GM10248 (cell line): ENCODE measurements around the gene ST7.

Experiments used
- CTCF ChIA-PET: fragments of 300-600 bp; sonication (Branson Sonifier 250); formaldehyde crosslinking; extraction: SDS; loops from one replicate; lab custom pipeline; 2021; ENCODE audit warnings: antibody characterized with exemption; lab: Yijun Ruan, JAX
- POLR2A ChIA-PET: fragments of 350-650 bp; sonication (Branson Sonifier 250); formaldehyde crosslinking; extraction: SDS; loops from one replicate; lab custom pipeline; 2020; ENCODE audit warnings: antibody characterized with exemption; lab: Yijun Ruan, JAX
- DNase-seq: peaks from one replicate; pipeline ENCODE4 v3.0.0; 2012; ENCODE audit errors: extremely low spot score
- CTCF ChIP-seq: IDR thresholded peaks from 2 replicates; pipeline ENCODE4 v1.5.1; 2012; ENCODE audit warnings: mild to moderate bottlenecking, low read depth; ENCODE audit errors: extremely low read depth, missing control alignments, control extremely low read depth

Gene ST7

GRCh38 chr7:117218700-117219099 lies 265.4 kb downstream of the ST7 start:
- ChIA-PET POLR2A (no interaction called here), CTCF (interaction anchor here (1.0 to 2.4 kb wide), 6 partner anchors 8 to 494 kb away, joined by 3 to 7 read pairs (median 3); no protein-coding TSS in a partner anchor)
- no peak for TF ChIP-seq CTCF
- DNase-seq = no peak

GRCh38 chr7:117219485-117219884 lies 266.2 kb downstream of the ST7 start:
- TF ChIP-seq CTCF = no peak
- DNase-seq = no peak
- ChIA-PET POLR2A (no interaction called here), CTCF (interaction anchor here (1.0 to 2.4 kb wide), 6 partner anchors 9 to 493 kb away, joined by 3 to 7 read pairs (median 3); no protein-coding TSS in a partner anchor)

GRCh38 chr7:117220836-117221235 lies 267.5 kb downstream of the ST7 start:
- CTCF ChIA-PET = interaction anchor here (2.0 kb wide), 1 partner anchor 8 kb away, joined by 6 read pairs; no protein-coding TSS in a partner anchor
- no peak for TF ChIP-seq CTCF
- DNase-seq = no peak
- POLR2A ChIA-PET = no interaction called here

GRCh38 chr7:117225536-117225935 lies 272.2 kb downstream of the ST7 start:
- TF ChIP-seq CTCF = no peak
- POLR2A ChIA-PET = no interaction called here
- CTCF ChIA-PET = interaction anchor here (0.9 to 5.2 kb wide), 3 partner anchors 12 to 113 kb away, joined by 3 to 23 read pairs (median 4); no protein-coding TSS in a partner anchor
- DNase-seq = no peak

GRCh38 chr7:117227091-117227490 lies 273.8 kb downstream of the ST7 start:
- TF ChIP-seq CTCF = no peak
- ChIA-PET POLR2A (no interaction called here), CTCF (interaction anchor here (5.2 kb wide), 1 partner anchor 14 kb away, joined by 23 read pairs; no protein-coding TSS in a partner anchor)
- DNase-seq = no peak

GRCh38 chr7:117229350-117229749 lies 276.0 kb downstream of the ST7 start:
- POLR2A ChIA-PET = no interaction called here
- CTCF ChIA-PET = interaction anchor here (0.7 to 2.6 kb wide), 6 partner anchors 10 to 315 kb away, joined by 3 to 7 read pairs (median 3); no protein-coding TSS in a partner anchor
- no peak for TF ChIP-seq CTCF
- no peak for DNase-seq
